Stimulated activated CD8-positive, alpha-beta memory T cell treated with anti-CD3 and anti-CD28 coated beads, Interleukin-15, amount 100 ng/mL, for 1 hour (primary cell): ENCODE results near the gene FGF1.

Experiments used
- DNase-seq: peaks from one replicate; pipeline ENCODE4 v3.0.0-alpha.2; 2020; ENCODE audit warnings: low read depth

FGF1 gene

DNA sequence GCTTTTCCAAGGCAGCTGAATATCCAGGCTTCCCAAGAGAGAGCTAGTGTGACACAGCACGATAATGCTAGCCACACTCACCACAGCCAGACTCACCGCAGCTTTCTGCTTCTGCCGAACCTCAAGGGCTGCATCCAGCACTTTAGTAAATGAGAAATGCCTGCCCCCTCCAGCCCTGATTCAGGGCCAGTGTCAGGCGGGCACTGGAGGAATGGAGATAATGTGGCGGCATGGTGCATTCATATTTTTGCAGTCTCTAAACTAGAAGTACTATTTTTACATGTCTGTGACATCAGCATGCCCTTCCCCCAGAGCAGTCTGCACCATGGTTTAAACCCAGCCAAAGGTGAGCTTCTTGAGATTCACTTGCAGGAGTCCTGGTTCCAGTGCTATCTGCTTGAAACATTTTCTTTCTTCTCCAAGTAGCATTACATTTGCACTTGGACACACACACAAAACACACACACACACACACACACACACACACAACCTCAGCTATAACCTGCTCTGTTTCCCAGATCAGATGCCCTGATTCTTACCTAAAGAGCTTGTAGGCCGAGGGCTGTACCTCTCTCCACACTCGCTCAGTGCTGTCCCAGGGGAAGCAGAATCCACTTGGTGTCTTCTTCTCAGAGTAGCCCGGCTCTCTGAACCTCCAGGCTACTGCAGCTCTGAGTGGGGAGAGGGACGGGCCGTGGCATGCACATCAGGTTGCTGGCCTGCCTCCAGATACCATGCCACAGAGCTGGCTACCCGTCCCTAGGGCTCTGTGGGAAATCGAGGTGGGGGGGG lies at the start of gene FGF1:
Gene FGF1, minus strand, starts transcription at position 673 of the 792 bp plus-strand sequence. CDS start 71,963 bp downstream, outside the sequence.
- no peak for DNase-seq

GRCh38 chr5:142727735-142728047 lies 41.8 kb upstream of the FGF1 start:
- DNase-seq = no peak

- DNase-seq = no peak
These were observed 40.4 kb upstream of the FGF1 start for GRCh38 chr5:142726188-142726731.

DNA sequence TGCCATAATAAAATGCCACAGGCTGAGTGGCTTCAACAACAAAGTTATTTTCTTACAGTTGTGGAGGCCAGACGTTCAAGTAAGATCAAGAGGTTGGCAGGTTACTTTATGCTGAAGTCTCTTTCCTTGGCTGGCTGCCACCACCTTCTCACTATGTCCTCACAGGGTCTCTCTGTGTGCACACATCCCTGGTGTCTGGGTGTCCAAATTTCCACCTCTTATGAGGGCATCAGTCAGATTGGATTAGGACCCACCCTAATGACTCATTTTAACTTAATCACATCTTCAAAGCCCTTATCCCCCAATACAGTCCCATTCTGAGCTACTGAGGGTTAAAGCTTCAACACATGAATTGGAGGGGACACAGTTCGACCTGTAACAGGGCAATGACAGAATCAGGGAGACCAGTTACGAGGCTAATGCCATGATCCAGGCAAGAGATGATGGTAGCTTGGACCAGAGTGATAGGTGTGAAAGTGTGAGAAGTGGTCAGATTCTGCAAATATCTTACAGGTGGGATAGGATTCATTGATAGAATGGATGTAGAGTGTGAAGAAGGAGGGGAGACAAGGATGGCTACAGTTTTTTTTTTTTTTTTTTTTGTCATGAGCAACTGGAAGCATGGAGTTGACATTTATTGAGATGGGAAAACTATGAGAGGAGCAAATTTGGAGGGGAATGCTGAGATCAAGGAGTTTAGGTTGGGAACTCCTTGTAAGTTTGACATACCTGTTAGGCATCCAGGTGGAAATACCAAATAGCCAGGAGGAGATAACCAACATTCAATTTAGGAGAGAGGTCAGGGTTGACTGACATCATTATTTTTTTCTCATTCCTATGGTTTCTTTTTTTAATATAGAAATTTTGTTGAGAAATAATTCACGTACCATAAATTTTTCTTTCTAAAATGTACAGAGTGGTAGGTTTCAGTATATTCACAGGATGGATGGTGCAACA lies 39.6 kb upstream of the FGF1 start:
- DNase-seq = no peak

DNA sequence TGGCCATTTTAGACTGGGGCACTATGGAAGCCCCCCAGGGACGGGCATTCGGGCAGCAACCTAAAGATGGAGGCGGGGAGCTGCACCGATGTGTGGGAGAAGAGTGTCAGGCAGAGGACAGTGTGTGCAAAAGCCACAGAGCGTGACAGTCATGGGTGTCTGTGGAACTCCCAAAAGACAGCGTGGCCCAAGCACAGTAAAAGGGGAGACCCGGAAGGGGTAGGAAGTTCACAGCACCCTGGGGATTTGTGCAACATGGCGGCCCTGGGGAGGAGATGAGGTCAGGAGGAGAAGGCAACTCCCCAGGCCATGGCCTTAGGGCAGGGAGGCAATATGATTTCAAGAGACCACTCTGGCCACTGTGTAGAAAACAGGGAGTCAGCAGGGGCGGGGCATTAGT lies 38.9 kb upstream of the FGF1 start:
- no peak for DNase-seq

DNA sequence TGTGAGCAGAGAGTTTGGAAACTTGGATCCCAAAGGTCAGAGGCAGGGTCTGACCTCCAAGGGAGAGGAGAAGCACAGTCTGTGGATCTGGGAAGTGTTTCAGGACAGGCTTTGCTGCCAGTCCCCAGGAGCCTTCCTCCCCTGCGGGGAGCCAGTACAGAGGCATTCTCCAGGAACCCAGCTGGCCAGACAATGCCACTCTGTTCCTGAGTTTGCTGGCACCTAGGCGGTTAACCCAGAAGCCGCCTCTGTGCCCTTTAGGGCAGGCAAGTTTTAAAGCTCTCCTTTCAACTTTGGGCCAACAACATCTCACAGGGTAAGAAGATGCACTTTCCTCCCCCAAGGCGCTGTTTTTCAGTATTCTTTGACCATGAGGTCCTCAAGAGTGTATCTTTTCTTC lies 37.0 kb upstream of the FGF1 start:
- DNase-seq = no peak

- no peak for DNase-seq
These were observed 36.3 kb upstream of the FGF1 start for GRCh38 chr5:142722146-142722545.

DNA sequence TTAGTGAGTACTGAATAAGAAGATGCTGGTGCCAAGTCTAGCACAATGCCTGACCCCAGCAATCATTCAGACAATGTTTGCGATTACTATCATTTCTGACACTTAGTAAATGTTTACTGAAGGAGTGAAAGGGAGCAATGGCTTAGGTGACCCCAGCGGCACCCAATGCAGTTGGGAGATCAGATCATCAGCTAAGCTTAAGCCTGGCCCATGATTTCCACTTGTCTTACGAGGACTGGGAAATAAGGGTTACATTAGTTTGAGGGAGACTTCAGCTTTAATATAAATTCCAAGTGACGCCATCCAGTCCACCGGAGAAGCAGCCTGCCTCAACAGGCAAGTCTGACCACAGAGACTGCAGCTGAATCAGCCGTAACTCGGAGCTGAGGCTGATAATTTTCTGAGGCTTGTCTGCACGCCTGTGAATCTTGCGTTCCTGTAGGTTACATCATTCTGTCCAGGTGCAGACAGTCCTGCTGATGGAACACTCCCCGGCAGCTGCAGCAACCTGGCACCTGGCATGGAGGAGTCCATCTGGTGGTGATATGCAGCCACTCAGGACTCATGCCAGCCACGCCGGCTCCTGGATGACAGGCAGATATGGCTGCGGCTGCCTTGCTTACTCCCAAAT lies 34.9 kb upstream of the FGF1 start:
- no peak for DNase-seq

- DNase-seq = no peak
These were observed 34.0 kb upstream of the FGF1 start for GRCh38 chr5:142719836-142720370.

DNA sequence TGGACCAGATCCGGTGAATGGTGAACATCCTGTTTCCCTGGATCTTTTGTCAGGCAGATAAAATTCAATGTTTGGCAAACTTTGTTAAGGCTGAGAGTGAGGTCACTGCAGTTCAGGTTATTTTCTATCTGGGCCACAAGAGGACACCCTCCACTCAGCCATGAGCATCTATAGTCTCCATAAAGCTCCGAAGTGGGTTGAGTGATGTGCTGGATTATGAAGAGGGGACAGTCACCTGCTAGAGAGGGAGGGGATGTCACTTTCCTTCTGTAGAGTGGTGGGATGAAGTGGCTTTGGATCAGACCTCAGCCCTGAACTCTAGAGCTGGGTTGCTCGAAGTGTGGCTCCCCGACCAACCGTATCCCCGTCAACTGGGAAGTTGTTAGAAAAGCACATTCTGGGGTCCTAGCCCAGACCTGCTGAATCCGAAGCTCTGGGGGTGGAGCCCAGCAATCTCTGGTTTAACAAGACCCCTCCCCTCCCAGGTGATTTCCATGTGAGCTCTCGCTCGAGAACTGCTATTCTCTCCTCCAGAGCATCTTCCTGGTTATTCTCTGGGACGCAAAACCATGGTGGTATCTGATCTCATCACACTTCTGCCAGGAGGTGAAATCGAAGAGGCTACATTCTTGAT lies 31.8 kb upstream of the FGF1 start:
- no peak for DNase-seq

DNA sequence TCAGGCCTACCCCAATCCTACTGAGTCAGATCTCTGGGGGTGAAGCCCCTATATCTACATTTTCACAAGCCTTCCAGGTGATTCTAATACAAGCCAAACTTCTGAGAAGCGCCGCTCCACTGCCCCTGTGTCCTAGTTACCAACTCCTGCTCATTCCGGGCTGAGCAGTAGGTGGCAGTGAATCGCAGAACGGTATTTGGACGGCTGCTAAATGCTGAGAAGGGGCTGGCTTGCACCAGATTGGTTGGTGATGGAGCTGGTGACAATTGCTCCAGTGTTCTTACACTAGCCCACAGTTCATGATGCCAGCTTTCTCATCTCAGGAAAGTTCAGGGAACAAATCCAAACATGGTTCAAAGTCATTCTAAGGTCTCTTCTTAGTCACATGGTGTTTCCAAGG lies 31.1 kb upstream of the FGF1 start:
- no peak for DNase-seq

GRCh38 chr5:142715291-142715690 lies 29.4 kb upstream of the FGF1 start:
- DNase-seq = no peak

DNA sequence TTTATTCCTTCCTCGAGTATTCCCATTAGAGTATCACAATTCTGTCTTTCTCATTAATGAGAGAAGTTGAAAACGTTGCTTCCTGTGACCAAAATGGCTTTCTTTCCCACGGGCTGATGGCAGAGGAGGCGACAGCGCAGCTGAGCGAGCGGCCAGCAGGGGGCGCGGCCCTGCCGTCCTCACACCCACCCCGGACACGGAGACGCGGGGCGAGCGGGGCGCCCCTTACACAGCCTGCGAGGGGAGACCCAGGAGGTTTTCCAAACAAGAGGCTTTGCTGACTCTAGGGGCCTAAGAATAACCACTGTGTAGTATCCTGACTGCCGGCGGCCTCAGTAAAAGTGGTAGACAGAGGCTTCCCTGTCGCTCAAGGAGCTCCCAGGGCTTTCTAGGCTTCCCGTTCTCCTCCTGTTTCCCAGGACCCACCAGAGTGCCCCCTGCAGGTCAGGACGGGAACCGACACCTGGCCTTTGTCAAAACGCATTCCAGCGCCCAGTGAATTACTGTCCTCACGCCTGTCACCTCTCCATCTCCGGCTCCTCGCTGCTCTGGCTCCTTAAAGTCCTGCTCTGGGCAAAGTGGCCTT lies 27.3 kb upstream of the FGF1 start:
- peak; percentile 67 for DNase-seq

- no peak for DNase-seq
These were observed 17.3 kb upstream of the FGF1 start for GRCh38 chr5:142703153-142703552.

DNA sequence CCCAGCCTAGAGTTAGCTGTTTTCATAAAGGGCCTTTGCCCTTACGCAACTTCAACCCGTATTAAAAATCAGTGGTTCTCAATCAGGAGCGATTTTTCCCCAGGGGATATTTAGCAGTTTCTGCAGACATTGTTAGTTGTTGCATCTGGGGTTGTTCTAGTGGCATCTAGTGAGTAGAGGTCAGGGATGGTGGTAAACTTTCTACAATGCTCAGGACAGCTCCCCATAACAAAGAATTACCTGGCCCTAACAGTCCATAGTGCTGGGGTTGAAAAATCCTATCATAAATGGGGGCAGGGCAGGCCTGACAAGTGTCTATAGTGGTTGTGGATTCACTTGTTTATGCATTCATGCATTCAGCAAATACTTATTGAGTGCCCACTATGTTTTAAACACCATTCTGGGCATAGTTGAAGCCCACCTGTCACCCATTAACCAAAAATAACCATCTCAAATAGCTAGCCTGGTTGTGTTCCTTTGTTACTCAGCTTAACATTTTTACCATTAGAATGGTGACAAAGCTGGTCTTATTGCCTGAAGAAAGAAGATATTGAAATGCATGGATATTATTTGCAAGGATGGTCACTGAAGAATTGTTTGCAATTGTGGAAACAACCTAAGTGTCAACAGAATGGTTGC lies 15.9 kb upstream of the FGF1 start:
- DNase-seq = no peak

DNA sequence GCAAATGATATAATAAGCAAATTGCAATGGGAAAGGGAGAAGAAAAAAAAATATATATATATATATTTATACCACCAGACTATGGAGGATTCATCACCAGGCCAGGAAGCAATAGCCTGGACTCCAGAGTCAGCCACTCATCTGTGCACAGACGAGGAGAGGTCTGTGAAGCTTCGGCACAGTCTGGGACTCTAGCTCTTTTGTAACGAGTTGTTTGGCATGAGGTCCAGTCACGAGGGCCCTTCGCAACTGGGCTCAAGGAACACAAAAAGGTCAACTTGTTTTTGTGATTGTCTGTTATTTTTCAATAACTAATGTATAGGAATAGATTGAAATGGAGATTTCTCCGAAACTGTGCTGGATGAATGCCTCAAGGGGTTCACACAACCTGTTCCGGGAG lies 14.7 kb upstream of the FGF1 start:
- no peak for DNase-seq

- peak; percentile 54 for DNase-seq
These were observed 13.4 kb upstream of the FGF1 start for GRCh38 chr5:142699184-142699720.

- DNase-seq = no peak
These were observed 12.7 kb upstream of the FGF1 start for GRCh38 chr5:142698447-142699183.

DNA sequence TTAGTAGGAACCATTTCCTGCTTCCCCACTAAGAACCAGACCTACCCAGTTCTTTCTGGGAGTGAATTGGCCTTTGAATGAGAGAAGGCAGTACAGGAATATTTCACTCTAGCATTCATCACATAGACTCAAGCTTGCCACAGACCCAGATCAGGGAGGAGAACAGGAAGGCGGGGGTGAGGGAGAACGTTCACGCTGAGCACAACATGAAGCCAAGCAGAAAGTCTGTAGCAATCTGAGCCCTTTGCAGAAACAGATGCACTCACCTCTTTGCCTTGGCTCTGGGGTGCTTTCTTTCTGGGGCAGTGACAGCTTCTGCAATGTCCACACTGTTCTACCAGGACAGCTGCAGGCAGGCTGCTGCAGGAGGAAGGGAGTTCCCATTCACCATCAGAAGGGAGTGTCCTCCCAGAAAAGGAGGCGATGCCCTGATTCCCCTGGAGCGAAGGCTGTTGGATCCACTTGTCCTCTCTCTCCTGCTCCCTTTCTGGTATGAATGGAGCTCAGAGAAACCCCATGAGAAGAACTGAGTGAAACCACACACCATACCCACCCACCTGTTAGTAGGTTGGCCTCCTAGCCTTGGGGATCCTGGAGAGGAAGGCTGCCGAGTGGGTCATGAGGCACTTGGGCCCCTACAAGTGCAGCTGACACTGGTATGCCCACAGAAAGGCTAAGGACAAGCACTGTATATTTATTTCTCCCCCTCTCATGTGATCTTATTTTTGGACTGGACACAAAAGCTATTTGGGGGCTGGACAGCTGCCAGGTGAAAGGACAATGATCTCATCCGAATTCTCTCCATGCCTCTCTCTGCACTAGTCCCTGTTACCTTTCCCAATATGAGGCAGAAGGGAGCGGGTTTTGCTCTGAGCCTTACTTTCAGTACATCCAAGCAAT lies 11.7 kb upstream of the FGF1 start:
- DNase-seq = no peak
